Muscle of arm (tissue), 12 donors: ENCODE results near the gene SLC49A3. TPM values are rescaled to one million over a fixed set of nuclear protein-coding genes. Genes with fewer than 3 reads are reported as not detected.
"Not testable (repeated sequence)": the region's sequence is repeated elsewhere in the genome, so short reads cannot be mapped to it uniquely, and the experiment has no call there.

Experiments used
- DNase-seq: peaks from one replicate; pipeline ENCODE4 v3.0.0-alpha.2; 2013
- polyA plus RNA-seq, 12 donors: library from polyadenylated mRNA; unstranded; fragments of 120-200 nt; gene quantifications; one replicate each; pipeline ENCODE4 v1.2.1, GENCODE V29; 2013; ENCODE audit not compliant: insufficient read length in 12 of 12

Gene SLC49A3
- polyA plus RNA-seq, 12 donors: 6.5 to 33.9 (median 24.1) TPM; not detected in 2

- DNase-seq: not testable (repeated sequence)
Observed at GRCh38 chr4:635066-635835, 53.7 kb downstream of the SLC49A3 start.

- no peak for DNase-seq
Observed at GRCh38 chr4:634599-634985, 54.4 kb downstream of the SLC49A3 start.

- DNase-seq: no peak
Observed at GRCh38 chr4:633976-634598, 54.9 kb downstream of the SLC49A3 start.

- no peak for DNase-seq
Observed at GRCh38 chr4:633406-633805, 55.5 kb downstream of the SLC49A3 start.

GRCh38 chr4:632926-633325 is 56.0 kb downstream of the SLC49A3 start:
- DNase-seq: no peak

GRCh38 chr4:632196-632790 is 56.7 kb downstream of the SLC49A3 start:
- DNase-seq: no peak

Other genes starting within 250 kb of the SLC49A3 start
- gene ZNF721, start 190.0 kb downstream of the SLC49A3 start, polyA plus RNA-seq: 10 to 100 TPM in 11 of 12 donors, not detected in 1; 15.7 to 32.1 (median 24.5) TPM
- gene PIGG, start 189.9 kb downstream of the SLC49A3 start, polyA plus RNA-seq: 10 to 100 TPM in 11 of 12 donors, not detected in 1; 25.1 to 57.2 (median 36.2) TPM
- under 1 TPM in 2 of 12 donors, not detected in 10; 0.19 to 0.74 TPM for gene TMEM271, start 112.9 kb downstream of the SLC49A3 start, polyA plus RNA-seq
- gene PDE6B, start 63.6 kb downstream of the SLC49A3 start, polyA plus RNA-seq: 10 to 100 TPM in 10 of 12 donors, 1 to 10 TPM in 1, not detected in 1; 9.2 to 34.5 (median 13.0) TPM
- 100 to 1,000 TPM in 11 of 12 donors, not detected in 1; 197 to 329 (median 273) TPM for gene ATP5ME, start 14.9 kb downstream of the SLC49A3 start, polyA plus RNA-seq
- gene MYL5, start 14.6 kb downstream of the SLC49A3 start, polyA plus RNA-seq: 1,000 to 10,000 TPM in 5 of 12 donors, 100 to 1,000 TPM in 6, not detected in 1; 215 to 1,381 (median 850) TPM
- 100 to 1,000 TPM in 1 of 12 donors, 10 to 100 TPM in 10, not detected in 1; 41.0 to 103 (median 56.2) TPM for gene PCGF3, start 16.7 kb upstream of the SLC49A3 start, polyA plus RNA-seq
- 1 to 10 TPM in 1 of 12 donors, under 1 TPM in 9, not detected in 2; 0.12 to 1.7 (median 0.33) TPM for gene CPLX1, start 137.0 kb upstream of the SLC49A3 start, polyA plus RNA-seq
- 10 to 100 TPM in 11 of 12 donors, not detected in 1; 21.9 to 63.2 (median 31.1) TPM for gene GAK, start 243.2 kb upstream of the SLC49A3 start, polyA plus RNA-seq
- gene TMEM175, start 243.3 kb upstream of the SLC49A3 start, polyA plus RNA-seq: 10 to 100 TPM in 11 of 12 donors, not detected in 1; 12.9 to 45.9 (median 16.8) TPM